ENCODE results near the gene RNF217. TPM values are rescaled to one million over a fixed set of nuclear protein-coding genes. Genes with fewer than 3 reads are reported as not detected.

RNF217 gene
- total RNA-seq, 1 donor from 2014 or later: 14.1 TPM

DNA sequence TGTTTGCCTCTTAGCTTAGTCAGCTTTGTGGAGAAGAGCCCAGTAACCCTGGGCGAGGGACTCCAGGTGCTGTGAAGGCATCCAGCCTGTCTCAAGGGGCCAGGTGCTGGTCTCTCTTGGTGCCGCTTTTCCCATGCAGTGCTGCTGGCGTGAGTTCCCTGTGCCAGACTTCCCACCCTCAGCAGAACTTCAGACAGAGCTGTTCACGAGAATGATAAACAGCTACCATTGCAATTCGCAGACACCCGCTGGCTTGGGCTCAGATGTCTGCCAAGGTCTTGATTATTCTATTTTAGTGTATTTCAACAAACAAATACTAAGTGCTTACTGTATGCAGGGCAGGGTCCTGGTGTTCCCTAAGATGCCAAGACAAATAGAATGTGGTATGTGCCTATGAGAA is 57.7 kb downstream of the RNF217 start:
- no peaks in the 10 kb centered on the region for H3K9me3 ChIP-seq (replicated peaks)
- peaks cover 30% of the 10 kb centered on the region for H3K4me1 ChIP-seq
- no peak overlapping the region for H3K27ac ChIP-seq (replicated peaks)
- H3K27me3 ChIP-seq (ENCODE audit: low read depth): no peaks in the 10 kb centered on the region
- intact Hi-C loops (cut with micrococcal nuclease): no loop called here
- H3K36me3 ChIP-seq: no peaks in the 10 kb centered on the region
- H3K4me3 ChIP-seq: no peak overlapping the region
- TF ChIP-seq, protein P1, sequence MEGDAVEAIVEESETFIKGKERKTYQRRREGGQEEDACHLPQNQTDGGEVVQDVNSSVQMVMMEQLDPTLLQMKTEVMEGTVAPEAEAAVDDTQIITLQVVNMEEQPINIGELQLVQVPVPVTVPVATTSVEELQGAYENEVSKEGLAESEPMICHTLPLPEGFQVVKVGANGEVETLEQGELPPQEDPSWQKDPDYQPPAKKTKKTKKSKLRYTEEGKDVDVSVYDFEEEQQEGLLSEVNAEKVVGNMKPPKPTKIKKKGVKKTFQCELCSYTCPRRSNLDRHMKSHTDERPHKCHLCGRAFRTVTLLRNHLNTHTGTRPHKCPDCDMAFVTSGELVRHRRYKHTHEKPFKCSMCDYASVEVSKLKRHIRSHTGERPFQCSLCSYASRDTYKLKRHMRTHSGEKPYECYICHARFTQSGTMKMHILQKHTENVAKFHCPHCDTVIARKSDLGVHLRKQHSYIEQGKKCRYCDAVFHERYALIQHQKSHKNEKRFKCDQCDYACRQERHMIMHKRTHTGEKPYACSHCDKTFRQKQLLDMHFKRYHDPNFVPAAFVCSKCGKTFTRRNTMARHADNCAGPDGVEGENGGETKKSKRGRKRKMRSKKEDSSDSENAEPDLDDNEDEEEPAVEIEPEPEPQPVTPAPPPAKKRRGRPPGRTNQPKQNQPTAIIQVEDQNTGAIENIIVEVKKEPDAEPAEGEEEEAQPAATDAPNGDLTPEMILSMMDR (IDR thresholded peaks at IDR 0.05; ENCODE audit: borderline replicate concordance): no peak
- no peak for DNase-seq

- Histone ChIP-seq H3K27ac (replicated peaks) (no peak overlapping the region), H3K4me1 (peaks cover 30% of the 10 kb centered on the region), H3K4me3 (no peak overlapping the region), H3K9me3 (replicated peaks) (no peaks in the 10 kb centered on the region), H3K36me3 (no peaks in the 10 kb centered on the region), H3K27me3 (ENCODE audit: low read depth) (no peaks in the 10 kb centered on the region)
- DNase-seq: no peak
- intact Hi-C loops (cut with micrococcal nuclease): no loop called here
- TF ChIP-seq, protein P1 (IDR thresholded peaks at IDR 0.05; ENCODE audit: borderline replicate concordance): no peak
Measured at GRCh38 chr6:125020385-125020784, 58.1 kb downstream of the RNF217 start.

GRCh38 chr6:125022391-125022989 is 60.3 kb downstream of the RNF217 start:
- peaks cover 4% of the 10 kb centered on the region for H3K9me3 ChIP-seq (replicated peaks)
- TF ChIP-seq, protein P1 (IDR thresholded peaks at IDR 0.05; ENCODE audit: borderline replicate concordance): no peak
- H3K4me1 ChIP-seq: peaks cover 30% of the 10 kb centered on the region
- H3K27me3 ChIP-seq (ENCODE audit: low read depth): no peaks in the 10 kb centered on the region
- intact Hi-C loops (cut with micrococcal nuclease): no loop called here
- H3K36me3 ChIP-seq: no peaks in the 10 kb centered on the region
- H3K4me3 ChIP-seq: no peak overlapping the region
- no peak for DNase-seq
- no peak overlapping the region for H3K27ac ChIP-seq (replicated peaks)

DNA sequence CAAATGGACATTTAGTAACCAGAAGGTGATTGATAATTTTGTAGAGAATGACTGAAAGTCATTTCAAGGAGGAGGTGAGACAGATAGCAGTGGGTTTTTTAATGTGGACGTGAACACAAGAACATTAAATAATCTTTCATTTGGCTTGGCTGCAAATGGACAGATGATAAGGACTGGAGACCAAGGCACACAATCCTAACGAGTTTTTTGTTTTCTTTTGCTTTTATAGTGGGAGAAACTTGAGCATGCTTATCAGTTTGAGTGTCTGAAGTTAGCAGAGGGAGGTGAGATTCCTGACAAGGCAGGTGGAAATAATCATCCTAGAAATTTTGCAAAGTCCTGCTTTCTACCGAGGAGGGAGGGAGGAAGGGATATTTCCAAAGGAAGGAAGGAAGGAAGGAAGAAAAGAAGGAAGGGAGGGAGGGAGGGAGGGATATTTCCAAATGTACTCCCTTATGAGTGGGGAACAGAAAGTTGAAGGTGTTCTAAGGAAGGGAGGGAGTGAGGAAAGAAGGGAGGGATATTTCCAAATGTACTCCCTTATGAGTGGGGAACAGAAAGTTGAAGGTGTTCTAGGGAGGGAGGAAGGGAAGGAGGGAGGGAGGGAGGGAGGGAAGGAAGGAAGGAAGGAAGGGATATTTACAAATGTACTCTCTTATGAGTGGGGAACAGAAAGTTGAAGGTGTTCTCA is 63.1 kb downstream of the RNF217 start:
- no peak for DNase-seq
- Histone ChIP-seq H3K27me3 (ENCODE audit: low read depth) (no peaks in the 10 kb centered on the region), H3K9me3 (replicated peaks) (peaks cover 5% of the 10 kb centered on the region), H3K4me1 (peaks cover 22% of the 10 kb centered on the region), H3K27ac (replicated peaks) (no peak overlapping the region), H3K36me3 (no peaks in the 10 kb centered on the region), H3K4me3 (no peak overlapping the region)
- TF ChIP-seq, protein P1 (IDR thresholded peaks at IDR 0.05; ENCODE audit: borderline replicate concordance): no peak
- intact Hi-C loops (cut with micrococcal nuclease): no loop called here

- intact Hi-C loops (cut with micrococcal nuclease): no loop called here
- no peak for DNase-seq
Measured at GRCh38 chr6:125027287-125027686, 65.0 kb downstream of the RNF217 start.

More at GRCh38 chr6:125027287-125027686, 65.0 kb downstream of the RNF217 start:
- TF ChIP-seq, protein P1 (IDR thresholded peaks at IDR 0.05; ENCODE audit: borderline replicate concordance): no peak
- no peak overlapping the region for H3K4me3 ChIP-seq
- no peaks in the 10 kb centered on the region for H3K36me3 ChIP-seq
- H3K27ac ChIP-seq (replicated peaks): no peak overlapping the region
- H3K4me1 ChIP-seq: peaks cover 6% of the 10 kb centered on the region
- no peaks in the 10 kb centered on the region for H3K27me3 ChIP-seq (ENCODE audit: low read depth)
- H3K9me3 ChIP-seq (replicated peaks): peaks cover 9% of the 10 kb centered on the region
